Measurements from ENCODE around the gene UBASH3A. TPM values are rescaled to one million over a fixed set of nuclear protein-coding genes. Genes with fewer than 3 reads are reported as not detected.

UBASH3A gene
- total RNA-seq, 1 donor from 2014 or later: 6.4 TPM

DNA sequence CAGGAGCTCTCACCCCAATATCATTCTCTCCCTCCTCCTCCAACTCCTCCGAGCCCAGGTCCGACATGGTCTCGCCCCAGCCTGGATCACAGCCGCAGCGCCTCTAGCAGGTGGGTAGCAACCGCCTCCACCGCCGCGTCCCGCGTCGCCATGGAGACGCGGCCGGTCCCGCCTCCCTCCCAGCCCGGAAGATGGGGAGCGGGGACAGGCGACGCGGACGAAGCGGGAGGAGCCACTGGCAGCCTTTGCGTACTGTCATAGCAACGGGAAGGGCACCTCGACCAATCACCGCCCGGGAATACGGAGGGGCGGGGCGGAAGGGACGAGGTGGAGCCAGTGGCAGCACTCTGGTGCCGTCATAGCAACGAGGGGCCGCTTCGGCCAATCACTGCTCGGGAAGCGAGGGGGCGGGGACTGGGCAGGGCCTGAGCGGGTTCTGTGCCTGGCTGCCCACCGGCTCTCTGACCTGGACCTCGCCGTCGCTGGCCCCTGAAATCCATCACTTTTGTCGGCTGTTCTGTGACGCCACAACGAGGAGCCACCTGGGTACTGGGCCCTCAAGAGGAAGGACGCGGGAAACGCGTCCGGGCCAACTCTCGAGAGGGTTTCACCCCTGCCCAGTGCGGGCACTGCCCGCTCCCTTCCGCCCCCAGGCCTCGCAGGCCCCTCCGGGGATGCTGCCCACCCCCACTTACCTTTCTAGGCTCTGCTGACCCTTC, 92.6 kb downstream of the UBASH3A start, which contains the start of gene RSPH1:
Gene RSPH1, minus strand, starts transcription at position 105 of the 719 bp plus-strand sequence. Its CDS starts 38 bp downstream, at position 67.
- DNase-seq (ENCODE audit: extremely low spot score in 2 of 2): peak in 1 of 2 donors; percentile 100
- H3K27ac ChIP-seq: peak within 1 kb of the TSS; percentile 87
- H3K9me3 ChIP-seq: no peaks in the 10 kb centered on the region
- no peaks in the 10 kb centered on the region for H3K36me3 ChIP-seq
- TF ChIP-seq POLR2A (IDR thresholded peaks at IDR 0.05): peak in 1 of 2 donors; percentile 67
- TF ChIP-seq POLR2AphosphoS5 (IDR thresholded peaks at IDR 0.05; ENCODE audit: insufficient read depth in 1 of 2, low read depth in 1 of 2): peak; percentile 90 to 92
- TF ChIP-seq, protein P1, sequence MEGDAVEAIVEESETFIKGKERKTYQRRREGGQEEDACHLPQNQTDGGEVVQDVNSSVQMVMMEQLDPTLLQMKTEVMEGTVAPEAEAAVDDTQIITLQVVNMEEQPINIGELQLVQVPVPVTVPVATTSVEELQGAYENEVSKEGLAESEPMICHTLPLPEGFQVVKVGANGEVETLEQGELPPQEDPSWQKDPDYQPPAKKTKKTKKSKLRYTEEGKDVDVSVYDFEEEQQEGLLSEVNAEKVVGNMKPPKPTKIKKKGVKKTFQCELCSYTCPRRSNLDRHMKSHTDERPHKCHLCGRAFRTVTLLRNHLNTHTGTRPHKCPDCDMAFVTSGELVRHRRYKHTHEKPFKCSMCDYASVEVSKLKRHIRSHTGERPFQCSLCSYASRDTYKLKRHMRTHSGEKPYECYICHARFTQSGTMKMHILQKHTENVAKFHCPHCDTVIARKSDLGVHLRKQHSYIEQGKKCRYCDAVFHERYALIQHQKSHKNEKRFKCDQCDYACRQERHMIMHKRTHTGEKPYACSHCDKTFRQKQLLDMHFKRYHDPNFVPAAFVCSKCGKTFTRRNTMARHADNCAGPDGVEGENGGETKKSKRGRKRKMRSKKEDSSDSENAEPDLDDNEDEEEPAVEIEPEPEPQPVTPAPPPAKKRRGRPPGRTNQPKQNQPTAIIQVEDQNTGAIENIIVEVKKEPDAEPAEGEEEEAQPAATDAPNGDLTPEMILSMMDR (IDR thresholded peaks at IDR 0.05): peak in 1 of 3 experiments; percentile 7
- peak within 1 kb of the TSS; percentile 48 to 70 for H3K4me3 ChIP-seq
- H3K27me3 ChIP-seq: no peaks in the 10 kb centered on the region
- intact Hi-C loops (cut with DNase I): no loop called here
- peaks cover 12% of the 10 kb centered on the region for H3K4me1 ChIP-seq

DNA sequence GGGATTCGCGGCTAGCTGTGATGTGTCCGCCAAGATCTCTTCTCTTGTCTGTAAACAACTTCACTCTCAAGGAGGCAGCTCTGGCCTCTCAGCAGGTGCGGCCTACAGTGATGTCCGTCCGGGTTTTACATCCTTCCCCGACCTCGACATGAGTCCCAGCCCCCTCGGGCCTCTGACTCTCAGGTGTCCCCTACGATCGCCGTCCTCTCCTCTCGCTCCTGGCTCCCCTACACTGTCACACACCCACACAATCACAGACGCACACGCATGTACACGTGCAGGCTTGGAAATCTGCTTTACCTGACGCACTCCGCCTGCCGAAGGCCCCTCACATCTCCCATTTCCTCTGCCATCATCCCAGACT, 93.1 kb downstream of the UBASH3A start:
- H3K27ac ChIP-seq: peak overlapping the region; percentile 87
- DNase-seq (ENCODE audit: extremely low spot score in 2 of 2): no peak
- H3K9me3 ChIP-seq: no peaks in the 10 kb centered on the region
- H3K36me3 ChIP-seq: no peaks in the 10 kb centered on the region
- intact Hi-C loops (cut with DNase I): no loop called here
- TF ChIP-seq POLR2A (IDR thresholded peaks at IDR 0.05) (no peak), POLR2AphosphoS5 (IDR thresholded peaks at IDR 0.05; ENCODE audit: insufficient read depth in 1 of 2, low read depth in 1 of 2) (no peak)
- TF ChIP-seq, protein P1 (IDR thresholded peaks at IDR 0.05): no peak
- H3K4me3 ChIP-seq: peak overlapping the region; percentile 48 to 70
- no peaks in the 10 kb centered on the region for H3K27me3 ChIP-seq
- H3K4me1 ChIP-seq: peaks cover 12% of the 10 kb centered on the region

Small RNA genes lying within 50 kb of the gene (small RNA-seq; reads per million reads assigned to genes)
- gene RNU6-1149P: not detected

Other genes starting within 250 kb of the UBASH3A start
- 18.7 TPM for gene ABCG1, start 184.8 kb upstream of the UBASH3A start, total RNA-seq
- gene TFF3, start 88.5 kb upstream of the UBASH3A start, total RNA-seq: 31.9 TPM
- gene TFF2, start 52.9 kb upstream of the UBASH3A start, total RNA-seq: not detected
- gene TFF1, start 37.4 kb upstream of the UBASH3A start, total RNA-seq: not detected
- 0.25 TPM for gene TMPRSS3, start 7.8 kb upstream of the UBASH3A start, total RNA-seq
- not detected for gene RSPH1, start 92.3 kb downstream of the UBASH3A start, total RNA-seq
- gene SLC37A1, start 110.0 kb downstream of the UBASH3A start, total RNA-seq: 11.8 TPM
- 9.6 TPM for gene PDE9A, start 249.7 kb downstream of the UBASH3A start, total RNA-seq